Activated CD4-positive, CD25-positive, alpha-beta regulatory T cell treated with anti-CD3 and anti-CD28 coated beads, Interleukin-2, amount 50 U/mL, for 16 hours (primary cell): ENCODE measurements around the gene NOTCH4.

ENCODE experiments used
- DNase-seq: peaks from one replicate; pipeline ENCODE4 v3.0.0-alpha.2; 2020; ENCODE audit warnings: low read depth, low spot score

Gene NOTCH4

GRCh38 chr6:32166411-32167061 is 57.3 kb downstream of the NOTCH4 start:
- DNase-seq: no peak

- no peak for DNase-seq
These were observed 59.6 kb downstream of the NOTCH4 start, which contains the start of gene EGFL8 for GRCh38 chr6:32164295-32164694. Gene EGFL8, plus strand, starts transcription at chr6:32164595. Its CDS starts 1,571 bp downstream, at chr6:32166166.

DNA sequence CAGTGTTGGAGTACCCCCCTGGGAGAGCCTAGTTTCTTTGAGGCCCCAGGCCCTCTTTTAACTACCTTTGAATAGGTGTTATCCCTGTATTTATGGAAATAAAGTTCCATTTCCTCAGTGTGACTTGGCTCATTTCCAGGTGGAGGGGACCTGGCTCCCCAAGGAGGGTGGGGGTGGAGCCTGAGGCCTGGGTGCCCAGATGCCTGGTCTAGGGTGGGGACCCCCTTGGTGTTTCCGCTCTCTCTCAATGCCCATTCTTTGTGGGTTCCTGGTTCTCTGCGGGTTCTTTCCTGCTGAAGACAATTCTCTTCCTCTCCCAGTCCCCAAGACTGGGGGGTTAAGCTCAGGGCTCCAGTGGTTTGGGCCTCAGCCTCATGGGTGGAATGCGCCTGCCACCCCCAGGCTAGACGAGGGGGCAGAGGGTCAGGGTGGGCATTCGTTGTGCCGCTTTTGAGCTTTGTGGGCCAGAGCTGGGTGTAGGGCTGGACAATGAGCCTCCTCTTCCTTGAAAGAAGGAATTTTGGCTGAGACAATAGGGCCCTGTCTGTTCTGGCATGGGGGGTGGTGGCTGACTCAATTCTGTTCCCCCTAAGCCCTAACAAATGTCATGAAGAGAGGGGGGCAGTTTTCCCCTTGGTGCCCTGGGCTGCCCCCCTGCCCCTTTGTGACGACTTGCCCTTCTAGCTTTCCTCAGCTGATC is 60.2 kb downstream of the NOTCH4 start:
- DNase-seq: no peak

GRCh38 chr6:32158052-32158451 is 65.8 kb downstream of the NOTCH4 start:
- no peak for DNase-seq

- no peak for DNase-seq
These were observed 67.0 kb downstream of the NOTCH4 start for GRCh38 chr6:32156891-32157290.

- peak; percentile 26 for DNase-seq
These were observed 69.2 kb downstream of the NOTCH4 start for GRCh38 chr6:32154514-32155161.

DNA sequence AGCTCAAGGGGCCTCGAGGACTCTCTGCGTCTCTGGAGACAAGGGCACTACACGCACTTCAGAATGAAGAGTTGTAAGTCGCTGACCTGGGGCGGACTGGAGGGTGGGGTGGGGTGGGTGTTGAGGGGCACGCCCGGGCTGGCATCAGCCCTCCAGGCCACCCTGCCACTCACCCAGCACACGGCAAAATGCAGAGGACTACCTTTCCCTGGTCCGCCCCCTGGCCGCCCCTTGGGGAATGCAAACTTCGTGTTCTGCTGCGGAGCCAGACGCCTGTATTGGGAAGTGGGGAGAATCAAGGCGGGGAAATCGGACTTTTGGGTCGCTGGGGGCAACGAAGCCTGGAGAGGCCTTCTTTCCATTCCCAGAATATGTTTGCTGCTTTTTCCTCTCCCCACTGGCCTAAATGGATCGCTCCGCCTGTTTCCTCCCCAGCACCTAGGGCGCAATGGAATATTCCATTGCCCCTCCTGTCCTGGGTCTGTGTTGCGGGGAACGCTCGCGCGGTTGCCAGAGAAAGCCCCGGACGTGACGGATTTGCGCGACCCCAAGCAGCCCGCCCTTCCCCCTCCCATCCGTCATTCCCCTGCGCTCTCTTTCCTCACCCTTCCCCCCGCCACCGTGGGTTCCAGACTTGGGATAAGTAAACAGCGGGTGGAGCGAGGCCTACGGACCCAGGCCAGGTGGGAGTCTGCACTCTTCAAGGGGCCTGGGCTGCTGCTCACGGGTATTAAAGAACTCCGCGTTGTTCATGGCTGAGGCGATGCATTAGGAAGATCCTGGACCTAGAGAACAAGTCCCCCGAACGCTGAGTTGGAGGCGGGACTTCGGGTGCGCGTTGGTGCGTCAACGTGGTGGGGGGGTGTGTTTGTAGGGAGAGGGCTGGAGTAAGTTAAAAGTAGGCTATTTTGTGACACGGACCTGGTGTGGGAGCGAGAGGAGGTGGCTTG is 70.0 kb downstream of the NOTCH4 start, which contains the start of gene PPT2:
TSS of gene PPT2 (plus strand) at position 578 of the 950 bp plus-strand sequence. CDS start 454 bp downstream, outside the sequence.
- DNase-seq: peak; percentile 36

GRCh38 chr6:32152769-32153563 is 70.9 kb downstream of the NOTCH4 start:
- no peak for DNase-seq

- DNase-seq: no peak
These were observed 71.8 kb downstream of the NOTCH4 start, which contains the start of gene PRRT1 for GRCh38 chr6:32151863-32152768. Gene PRRT1, minus strand, starts transcription at chr6:32151939. Its CDS starts 112 bp downstream, at chr6:32151827.

DNA sequence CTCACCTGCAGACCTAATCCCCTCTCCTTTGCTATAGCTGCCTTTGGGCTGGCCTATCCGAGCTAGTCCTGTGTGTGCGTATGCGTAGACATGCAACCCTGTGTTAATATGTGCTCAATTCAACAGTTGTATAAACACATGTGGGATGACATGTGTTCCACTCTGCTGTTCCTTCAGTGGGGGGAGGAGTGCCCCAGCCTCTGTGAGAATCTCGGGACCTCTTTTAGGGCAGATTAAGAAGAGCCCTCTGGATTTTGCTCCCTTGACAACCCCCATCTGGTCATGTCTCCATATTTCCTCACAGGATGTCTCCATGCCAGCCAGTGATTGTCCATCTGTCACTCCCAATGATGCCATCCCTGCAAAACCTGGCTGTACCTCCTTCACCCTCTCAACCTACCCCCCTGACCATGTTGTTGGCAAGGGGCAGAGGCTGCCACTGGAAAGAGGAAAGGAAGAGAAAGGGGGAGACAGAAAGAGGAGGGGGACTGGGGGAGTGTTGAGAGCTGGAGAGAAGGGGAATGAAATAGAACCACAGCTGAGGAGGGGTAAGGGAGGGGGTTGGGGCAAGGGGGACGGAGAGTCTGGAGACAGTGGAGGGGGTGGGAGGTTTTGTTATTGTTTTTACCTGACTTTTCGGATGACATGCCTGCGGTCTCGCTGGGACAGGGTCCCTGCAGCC is 72.5 kb downstream of the NOTCH4 start:
- no peak for DNase-seq

DNA sequence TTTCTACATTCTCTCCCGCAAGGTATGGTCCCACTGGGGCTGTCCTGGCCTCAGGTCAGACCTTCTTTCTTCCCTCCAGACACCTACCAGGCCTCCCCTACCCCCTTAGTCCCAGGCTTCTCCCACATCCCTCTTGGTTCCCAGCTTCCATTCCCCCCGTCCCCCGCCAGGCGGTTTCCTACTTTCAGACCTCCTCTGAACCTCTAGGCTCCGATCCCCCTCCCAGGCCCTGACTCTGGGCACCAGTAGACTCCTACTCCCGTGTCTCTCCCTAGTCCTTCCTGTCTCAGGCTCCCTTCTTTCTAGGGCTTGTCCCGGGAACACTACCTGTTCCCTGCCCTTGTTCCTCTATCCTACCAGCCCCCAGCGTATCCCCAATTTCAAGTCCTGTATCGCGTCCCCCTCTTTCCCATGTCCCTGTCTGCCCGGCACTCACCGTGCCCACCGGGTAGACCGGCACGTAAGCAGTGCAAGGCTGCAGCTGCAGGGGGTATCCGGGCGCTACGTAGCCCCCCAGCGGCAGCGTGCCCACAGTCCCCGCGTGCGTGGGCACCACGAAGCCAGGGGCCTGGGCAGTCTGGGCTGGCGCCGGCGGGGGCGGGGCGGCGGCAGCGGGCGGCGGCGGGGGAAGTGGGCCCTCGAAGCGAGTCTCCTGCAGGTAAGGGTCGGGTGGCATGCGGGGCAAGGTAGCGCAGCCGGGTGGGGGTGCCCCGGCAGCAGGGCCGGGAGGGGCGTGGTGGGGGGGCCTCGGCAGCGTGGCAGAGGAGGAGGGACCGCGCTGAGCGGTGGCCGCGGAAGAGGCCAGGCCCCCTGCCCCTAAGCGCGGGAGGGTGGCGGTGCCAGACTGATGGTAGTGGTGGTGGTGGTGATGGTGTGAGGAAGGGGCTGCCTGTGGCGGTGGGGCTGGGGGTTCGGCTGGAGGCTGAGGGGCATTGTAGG is 73.7 kb downstream of the NOTCH4 start:
- no peak for DNase-seq

DNA sequence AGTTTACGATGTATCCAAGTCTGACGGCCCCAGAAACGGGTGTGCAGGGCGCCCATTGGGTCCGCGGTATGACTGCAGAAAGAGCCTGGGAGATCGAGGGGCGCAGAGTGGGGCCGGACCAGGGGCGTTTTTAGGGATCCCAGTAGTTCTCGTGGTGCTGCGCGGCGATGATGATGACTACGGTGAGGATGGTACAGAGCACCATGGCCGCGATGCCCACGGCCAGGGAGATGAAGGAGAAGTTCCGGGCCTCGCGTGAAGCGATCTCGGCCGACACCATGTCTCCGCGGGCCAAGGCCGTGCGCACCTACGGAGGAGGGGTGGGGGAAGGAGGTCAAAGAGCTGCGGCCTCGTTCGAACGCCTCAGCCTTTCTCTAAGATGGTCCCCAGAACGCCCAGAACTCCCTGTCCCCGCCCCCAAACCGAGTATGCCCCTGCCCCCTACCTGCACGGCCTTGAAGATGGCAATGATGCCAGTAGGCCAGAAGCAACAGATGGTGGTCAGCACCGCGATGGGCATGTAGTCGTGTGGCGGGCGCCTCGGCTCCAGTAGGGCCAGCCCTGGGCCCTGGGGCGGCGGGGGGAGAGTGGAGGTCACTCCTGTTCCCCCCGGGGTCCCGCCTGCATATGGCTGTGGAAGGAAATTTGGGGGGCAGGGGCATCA is 74.6 kb downstream of the NOTCH4 start:
- no peak for DNase-seq

GRCh38 chr6:32148289-32149091 is 75.4 kb downstream of the NOTCH4 start:
- DNase-seq: peak; percentile 34

DNA sequence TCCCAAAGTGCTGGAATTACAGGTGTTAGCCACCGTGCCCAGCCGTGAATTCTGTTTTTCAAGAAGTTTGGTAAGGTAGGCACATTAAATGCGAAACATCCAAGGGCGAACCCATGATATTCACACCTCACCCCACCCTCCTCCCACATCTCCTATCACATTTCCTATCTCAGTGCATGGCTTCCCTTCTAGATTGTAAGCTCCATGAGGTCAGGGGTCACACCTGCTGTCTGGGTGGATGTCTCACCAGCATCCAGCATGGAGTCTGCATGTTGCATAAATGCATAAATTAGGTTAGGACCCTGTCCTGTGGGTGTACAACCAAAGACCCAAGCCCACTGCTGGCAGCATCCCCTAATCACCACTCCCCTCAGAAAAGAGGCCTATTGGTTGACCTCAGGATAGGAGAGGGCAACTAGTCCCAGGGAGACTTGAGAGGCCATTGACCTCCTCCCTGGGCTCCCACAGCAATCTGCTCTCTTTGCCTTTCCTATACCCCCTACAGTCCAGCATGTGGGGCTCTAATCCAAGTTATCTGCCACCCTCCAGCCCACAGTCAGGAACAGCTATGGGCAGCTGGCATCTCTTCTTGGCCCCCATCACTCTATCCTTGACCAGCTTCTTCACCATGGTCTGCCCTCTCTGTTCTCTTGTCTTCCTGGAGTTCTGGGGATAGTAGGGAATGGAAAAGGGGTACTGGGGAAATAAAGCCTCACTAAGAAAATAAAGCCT is 76.3 kb downstream of the NOTCH4 start:
- no peak for DNase-seq

DNA sequence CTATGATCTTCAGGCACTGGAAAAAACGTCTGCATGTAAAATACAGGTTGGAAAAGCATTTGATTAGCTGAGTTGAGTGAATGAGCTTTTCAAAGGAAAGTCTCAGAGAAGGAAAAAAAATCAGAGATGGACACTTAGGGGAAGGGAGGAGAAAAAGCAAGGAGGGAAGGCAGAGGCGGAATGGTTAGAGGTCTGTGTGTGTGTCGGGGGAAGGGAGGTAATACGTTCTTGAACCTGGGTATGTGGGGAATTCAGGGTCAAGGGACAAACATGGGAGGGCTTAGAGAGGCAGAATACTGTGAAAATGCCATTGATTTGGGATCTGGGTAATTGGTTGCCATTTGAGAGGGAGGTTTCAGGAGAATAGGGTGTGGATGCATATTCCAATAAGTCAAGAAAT is 77.2 kb downstream of the NOTCH4 start:
- DNase-seq: no peak

GRCh38 chr6:32146287-32146686 is 77.6 kb downstream of the NOTCH4 start:
- no peak for DNase-seq
